Transverse colon (tissue), 4 donors: ENCODE measurements around the gene RAB27B. TPM values are rescaled to one million over a fixed set of nuclear protein-coding genes. Genes with fewer than 3 reads are reported as not detected.

ENCODE experiments used
- DNase-seq: peaks from one replicate; pipeline ENCODE4 v3.0.0-alpha.2; 2019
- H3K27ac ChIP-seq, 4 donors: fragments of 200-600 bp; sonication (generic); 2 replicates each; pipeline ENCODE4 v1.5.1; 2016 to 2018; ENCODE audit warnings: inconsistent platforms in 4 of 4
- H3K27me3 ChIP-seq: fragments of 200-600 bp; sonication (generic); 2 replicates; pipeline ENCODE4 v1.5.1; 2017; ENCODE audit warnings: inconsistent platforms
- H3K36me3 ChIP-seq, 4 donors: fragments of 200-600 bp; sonication (generic); 2 replicates each; pipeline ENCODE4 v1.5.1; 2017 to 2019; ENCODE audit warnings: inconsistent platforms in 4 of 4
- H3K4me1 ChIP-seq, 4 donors: fragments of 200-600 bp; sonication (generic); 2 replicates each; pipeline ENCODE4 v1.5.1; 2017 to 2020; ENCODE audit warnings: inconsistent platforms in 4 of 4
- H3K4me3 ChIP-seq, 4 donors: fragments of 200-600 bp; sonication (generic); 1 replicate in 1 of 4; 2 replicates in 3 of 4; pipeline versions ENCODE4 v1.5.1 to v1.6.1; 2017 to 2019; ENCODE audit warnings: inconsistent platforms in 4 of 4
- H3K9me3 ChIP-seq, 2 donors: fragments of 200-600 bp; sonication (generic); 2 replicates each; pipeline ENCODE4 v1.5.1; 2017 to 2019; ENCODE audit warnings: inconsistent platforms in 2 of 2
- EP300 ChIP-seq: sonication (generic); formaldehyde crosslinking; IDR thresholded peaks from one replicate; pipeline ENCODE4 v1.6.1; 2017; ENCODE audit warnings: antibody characterized with exemption, low read depth
- POLR2A ChIP-seq: fragments of 450-650 bp; IDR thresholded peaks from one replicate; pipeline ENCODE4 v1.6.1; 2016; ENCODE audit warnings: antibody characterized with exemption, mild to moderate bottlenecking, moderate library complexity
- POLR2AphosphoS5 ChIP-seq, 3 donors: sonication (generic); formaldehyde crosslinking; IDR thresholded peaks; one replicate each; pipeline ENCODE4 v1.6.1; 2016; ENCODE audit warnings: antibody characterized with exemption in 3 of 3
- WGBS, 2 donors: methylation state at CpG; one replicate each; pipeline ENCODE4 v1.1.5; 2018; ENCODE audit warnings: low coverage in 1 of 2; 5-methylcytosine and 5-hydroxymethylcytosine counted together
- in situ Hi-C, 4 donors: fragments of 200-750 bp; cut with MboI; loops; one replicate each; pipeline versions ENCODE4 v1.15.0 to v1.15.1; 2017; ENCODE audit warnings: low sequenced_read_pairs in 3 of 4, low pct_ligation_motif_present in 1 of 4, low pct_unique_long_range_greater_than_20kb in 1 of 4
- intact Hi-C: fragments of 100-400 bp; cut with DNase I; formaldehyde crosslinking; loops from one replicate; pipeline ENCODE4 v1.15.1; 2023; ENCODE audit warnings: low total_unique reads
- total RNA-seq, 4 donors: library from RNA; depleted of rRNA; stranded (reverse); fragments of >200 nt; gene quantifications; one replicate each; pipeline ENCODE4 v1.1.0, GENCODE V29; 2016
- TF ChIP-seq, protein P1 (sequence below), 5 experiments: fragments of 200-600 bp in 3 of 5; fragments of 450-650 bp in 2 of 5; sonication (generic) in 3 of 5; IDR thresholded peaks; 1 replicate in 2 of 5; 2 replicates in 3 of 5; pipeline ENCODE4 v1.5.1; 2016 to 2017; ENCODE audit warnings: antibody characterized with exemption in 5 of 5, inconsistent platforms in 3 of 5, mild to moderate bottlenecking in 2 of 5, moderate library complexity in 1 of 5

RAB27B gene
- total RNA-seq, 4 donors from 2014 or later = 1.2 to 6.0 (median 3.5) TPM

GRCh38 chr18:54931152-54931551 lies 102.9 kb downstream of the RAB27B start:
- TF ChIP-seq POLR2AphosphoS5 (IDR thresholded peaks at IDR 0.05) (no peak), POLR2A (no peak), EP300 (no peak)
- TF ChIP-seq, protein P1, sequence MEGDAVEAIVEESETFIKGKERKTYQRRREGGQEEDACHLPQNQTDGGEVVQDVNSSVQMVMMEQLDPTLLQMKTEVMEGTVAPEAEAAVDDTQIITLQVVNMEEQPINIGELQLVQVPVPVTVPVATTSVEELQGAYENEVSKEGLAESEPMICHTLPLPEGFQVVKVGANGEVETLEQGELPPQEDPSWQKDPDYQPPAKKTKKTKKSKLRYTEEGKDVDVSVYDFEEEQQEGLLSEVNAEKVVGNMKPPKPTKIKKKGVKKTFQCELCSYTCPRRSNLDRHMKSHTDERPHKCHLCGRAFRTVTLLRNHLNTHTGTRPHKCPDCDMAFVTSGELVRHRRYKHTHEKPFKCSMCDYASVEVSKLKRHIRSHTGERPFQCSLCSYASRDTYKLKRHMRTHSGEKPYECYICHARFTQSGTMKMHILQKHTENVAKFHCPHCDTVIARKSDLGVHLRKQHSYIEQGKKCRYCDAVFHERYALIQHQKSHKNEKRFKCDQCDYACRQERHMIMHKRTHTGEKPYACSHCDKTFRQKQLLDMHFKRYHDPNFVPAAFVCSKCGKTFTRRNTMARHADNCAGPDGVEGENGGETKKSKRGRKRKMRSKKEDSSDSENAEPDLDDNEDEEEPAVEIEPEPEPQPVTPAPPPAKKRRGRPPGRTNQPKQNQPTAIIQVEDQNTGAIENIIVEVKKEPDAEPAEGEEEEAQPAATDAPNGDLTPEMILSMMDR (IDR thresholded peaks at IDR 0.05) = no peak
- peaks cover 0 to 11% (median 3%) of the 10 kb centered on the region in 4 donors for H3K36me3 ChIP-seq
- intact Hi-C loops (no loop called here), in situ Hi-C loops (no loop called here)
- no peaks in the 10 kb centered on the region for H3K4me1 ChIP-seq
- no peak for DNase-seq
- no peak overlapping the region for H3K27ac ChIP-seq
- H3K9me3 ChIP-seq = no peaks in the 10 kb centered on the region
- no peaks in the 10 kb centered on the region for H3K27me3 ChIP-seq
- 98 to 100% methylated on average over 3 to 4 of the region's 4 CpGs for WGBS, 2 donors
- no peak overlapping the region for H3K4me3 ChIP-seq

GRCh38 chr18:54932472-54932871 lies 104.2 kb downstream of the RAB27B start:
- no peak for TF ChIP-seq POLR2AphosphoS5 (IDR thresholded peaks at IDR 0.05)
- no peak for TF ChIP-seq POLR2A
- TF ChIP-seq, protein P1 (IDR thresholded peaks at IDR 0.05) = no peak
- no peak for TF ChIP-seq EP300
- WGBS, 2 donors = 0% methylated on average over 1 of the region's 1 CpG; no CpG with 5 or more reads in 1 of the 2 donors
- intact Hi-C loops = no loop called here

GRCh38 chr18:54938506-54938905 lies 110.2 kb downstream of the RAB27B start:
- H3K27me3 ChIP-seq = no peaks in the 10 kb centered on the region
- 86 to 94% methylated on average over 3 of the region's 3 CpGs for WGBS, 2 donors
- DNase-seq = no peak
- H3K9me3 ChIP-seq = no peaks in the 10 kb centered on the region
- no peaks in the 10 kb centered on the region for H3K4me1 ChIP-seq
- no peak overlapping the region for H3K27ac ChIP-seq
- H3K36me3 ChIP-seq = peaks cover 0 to 5% (median 0%) of the 10 kb centered on the region in 4 donors
- intact Hi-C loops = no loop called here
- no peak overlapping the region for H3K4me3 ChIP-seq
- in situ Hi-C loops = no loop called here
- no peak for TF ChIP-seq POLR2AphosphoS5 (IDR thresholded peaks at IDR 0.05)
- TF ChIP-seq, protein P1 (IDR thresholded peaks at IDR 0.05) = no peak
- no peak for TF ChIP-seq POLR2A
- no peak for TF ChIP-seq EP300

More at GRCh38 chr18:54932472-54932871, 104.2 kb downstream of the RAB27B start:
- no peaks in the 10 kb centered on the region for H3K27me3 ChIP-seq
- in situ Hi-C loops = no loop called here
- no peak for DNase-seq
- H3K4me1 ChIP-seq = no peaks in the 10 kb centered on the region
- no peak overlapping the region for H3K4me3 ChIP-seq
- H3K36me3 ChIP-seq = peaks cover 0 to 5% (median 0%) of the 10 kb centered on the region in 4 donors
- H3K9me3 ChIP-seq = no peaks in the 10 kb centered on the region
- no peak overlapping the region for H3K27ac ChIP-seq

GRCh38 chr18:54939361-54939917 lies 111.2 kb downstream of the RAB27B start:
- no peak overlapping the region for H3K4me3 ChIP-seq
- intact Hi-C loops = no loop called here
- no peaks in the 10 kb centered on the region for H3K36me3 ChIP-seq

More at GRCh38 chr18:54939361-54939917, 111.2 kb downstream of the RAB27B start:
- in situ Hi-C loops = no loop called here
- TF ChIP-seq POLR2AphosphoS5 (IDR thresholded peaks at IDR 0.05) (no peak), POLR2A (no peak), EP300 (no peak)
- TF ChIP-seq, protein P1 (IDR thresholded peaks at IDR 0.05) = no peak
- no peaks in the 10 kb centered on the region for H3K27me3 ChIP-seq
- WGBS, 2 donors = 86% methylated on average over 7 of the region's 7 CpGs; no CpG with 5 or more reads in 1 of the 2 donors
- H3K27ac ChIP-seq = no peak overlapping the region
- no peaks in the 10 kb centered on the region for H3K9me3 ChIP-seq
- no peak for DNase-seq
- H3K4me1 ChIP-seq = no peaks in the 10 kb centered on the region
